NCI-H345 treated with DMSO at 0.1 percent for 48 hours (cell line): ENCODE measurements around the gene GSC2.

ENCODE experiments used
- DNase-seq: peaks from one replicate; lab custom pipeline; 2025; ENCODE audit not compliant: unreplicated experiment; lab: John Stamatoyannopoulos, UW

GSC2 gene

GRCh38 chr22:19178657-19179496 lies 28.8 kb upstream of the GSC2 start, which contains the start of gene SLC25A1:
Gene SLC25A1 (minus strand): TSS chr22:19178736. CDS start chr22:19178673, 63 bp downstream.
- peak; percentile 57 for DNase-seq

GRCh38 chr22:19178065-19178656 lies 28.1 kb upstream of the GSC2 start:
- no peak for DNase-seq

- DNase-seq: no peak
Observed at GRCh38 chr22:19177164-19178064, 27.3 kb upstream of the GSC2 start.

GRCh38 chr22:19176732-19177131 lies 26.6 kb upstream of the GSC2 start:
- no peak for DNase-seq

- no peak for DNase-seq
Observed at GRCh38 chr22:19176175-19176643, 26.1 kb upstream of the GSC2 start.

- DNase-seq: no peak
Observed at GRCh38 chr22:19175602-19176174, 25.6 kb upstream of the GSC2 start.

GRCh38 chr22:19175026-19175601 lies 25.0 kb upstream of the GSC2 start:
- no peak for DNase-seq

- DNase-seq: no peak
Observed at GRCh38 chr22:19174106-19175025, 24.3 kb upstream of the GSC2 start.

- DNase-seq: no peak
Observed at GRCh38 chr22:19173047-19174035, 23.2 kb upstream of the GSC2 start.

- no peak for DNase-seq
Observed at GRCh38 chr22:19172213-19173046, 22.3 kb upstream of the GSC2 start.

- DNase-seq: no peak
Observed at GRCh38 chr22:19169947-19170318, 19.8 kb upstream of the GSC2 start.

GRCh38 chr22:19169002-19169946 lies 19.2 kb upstream of the GSC2 start:
- DNase-seq: no peak

GRCh38 chr22:19168088-19168890 lies 18.2 kb upstream of the GSC2 start:
- no peak for DNase-seq

- no peak for DNase-seq
Observed at GRCh38 chr22:19167106-19167869, 17.2 kb upstream of the GSC2 start.

GRCh38 chr22:19166421-19166820 lies 16.3 kb upstream of the GSC2 start:
- no peak for DNase-seq
